K562 (cell line): ENCODE data around the gene KCNA10.
A peak's percentile ranks its signal among the peaks of the same experiment; 100 is the strongest.

Experiments used
- CAMTA2 ChIP-seq: fragments of 250-450 bp; sonication (Bioruptor Pico); conservative IDR thresholded peaks from 2 replicates; pipeline ENCODE4 v1.5.1; 2022
- ELK1 ChIP-seq: sonication (generic); formaldehyde crosslinking; IDR thresholded peaks from 2 replicates; pipeline ENCODE4 v1.8.1; 2022; ENCODE audit warnings: missing genetic modification reagents
- GABPA ChIP-seq: fragments of 200-800 bp; sonication (Bioruptor generic); conservative IDR thresholded peaks from 2 replicates; pipeline ENCODE4 v1.6.1; 2016; ENCODE audit warnings: low read depth, missing genetic modification characterization, missing compliant biosample characterization
- ILK ChIP-seq: fragments of 450-650 bp; IDR thresholded peaks from 2 replicates; pipeline ENCODE4 v1.6.1; 2016; ENCODE audit warnings: missing genetic modification characterization, low read depth, mild to moderate bottlenecking, missing compliant biosample characterization, moderate library complexity, borderline replicate concordance
- MEF2A ChIP-seq: IDR thresholded peaks from 2 replicates; pipeline ENCODE4 v1.6.1; 2011; ENCODE audit warnings: low read depth, mild to moderate bottlenecking, low read length, moderate library complexity; ENCODE audit not compliant: control insufficient read depth
- NFE2L1 ChIP-seq: fragments of 450-650 bp; IDR thresholded peaks from 2 replicates; pipeline ENCODE4 v1.6.1; 2016; ENCODE audit warnings: missing genetic modification characterization, low read depth, mild to moderate bottlenecking, missing compliant biosample characterization, moderate library complexity, borderline replicate concordance
- POLR2AphosphoS5 ChIP-seq: IDR thresholded peaks from 2 replicates; pipeline ENCODE4 v1.6.1; 2011; ENCODE audit warnings: mild to moderate bottlenecking, low read depth, low read length, moderate library complexity; ENCODE audit not compliant: control insufficient read depth, insufficient read depth
- TCF3 ChIP-seq: sonication (generic); formaldehyde crosslinking; IDR thresholded peaks from 2 replicates; pipeline ENCODE4 v1.4.0; 2020; ENCODE audit warnings: mild to moderate bottlenecking, missing genetic modification reagents
- TCF7L2 ChIP-seq: fragments of 150-350 bp; IDR thresholded peaks from 2 replicates; pipeline ENCODE4 v1.6.1; 2016; ENCODE audit warnings: low read depth, mild to moderate bottlenecking, low read length, moderate library complexity
- ZNF12 ChIP-seq: sonication (generic); formaldehyde crosslinking; IDR thresholded peaks from 2 replicates; pipeline ENCODE4 v1.4.0; 2020; ENCODE audit warnings: mild to moderate bottlenecking, missing genetic modification reagents
- ZNF174 ChIP-seq: fragments of 250-450 bp; sonication (Bioruptor Pico); IDR thresholded peaks from 2 replicates; pipeline ENCODE4 v1.4.0; 2020; ENCODE audit warnings: mild to moderate bottlenecking
- ZNF717 ChIP-seq: fragments of 250-450 bp; sonication (Bioruptor Pico); IDR thresholded peaks from 2 replicates; pipeline ENCODE4 v1.5.0; 2021
- TF ChIP-seq, protein P1 (sequence below), 3 experiments: IDR thresholded peaks in 2 of 3; conservative IDR thresholded peaks in 1 of 3; 2 replicates each; pipeline ENCODE4 v1.5.1; 2011 to 2012; ENCODE audit warnings: low read length in 3 of 3, mild to moderate bottlenecking in 3 of 3, control low read depth in 2 of 3, improper control_type of control experiment in 1 of 3, inconsistent platforms in 1 of 3, low read depth in 1 of 3, mixed read lengths in 1 of 3, moderate library complexity in 1 of 3; ENCODE audit not compliant: insufficient read depth in 2 of 3

GRCh38 chr1:110481968-110482623, 36.9 kb downstream of the KCNA10 start:
- TF ChIP-seq CAMTA2 (CRISPR knock-in tag) = no peak
- TF ChIP-seq, protein P1, sequence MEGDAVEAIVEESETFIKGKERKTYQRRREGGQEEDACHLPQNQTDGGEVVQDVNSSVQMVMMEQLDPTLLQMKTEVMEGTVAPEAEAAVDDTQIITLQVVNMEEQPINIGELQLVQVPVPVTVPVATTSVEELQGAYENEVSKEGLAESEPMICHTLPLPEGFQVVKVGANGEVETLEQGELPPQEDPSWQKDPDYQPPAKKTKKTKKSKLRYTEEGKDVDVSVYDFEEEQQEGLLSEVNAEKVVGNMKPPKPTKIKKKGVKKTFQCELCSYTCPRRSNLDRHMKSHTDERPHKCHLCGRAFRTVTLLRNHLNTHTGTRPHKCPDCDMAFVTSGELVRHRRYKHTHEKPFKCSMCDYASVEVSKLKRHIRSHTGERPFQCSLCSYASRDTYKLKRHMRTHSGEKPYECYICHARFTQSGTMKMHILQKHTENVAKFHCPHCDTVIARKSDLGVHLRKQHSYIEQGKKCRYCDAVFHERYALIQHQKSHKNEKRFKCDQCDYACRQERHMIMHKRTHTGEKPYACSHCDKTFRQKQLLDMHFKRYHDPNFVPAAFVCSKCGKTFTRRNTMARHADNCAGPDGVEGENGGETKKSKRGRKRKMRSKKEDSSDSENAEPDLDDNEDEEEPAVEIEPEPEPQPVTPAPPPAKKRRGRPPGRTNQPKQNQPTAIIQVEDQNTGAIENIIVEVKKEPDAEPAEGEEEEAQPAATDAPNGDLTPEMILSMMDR (IDR thresholded peaks at IDR 0.05 in 2 of 3, conservative IDR thresholded peaks at IDR 0.05 in 1 of 3; ENCODE audit: insufficient read depth in 2 of 3, low read depth in 1 of 3, low read length in 3 of 3) = 0 out of 6 replicates have a peak, but pooled peaks of 1 of the 3 experiments have one; percentile 11
- TF ChIP-seq ILK (tag) = no peak
- TF ChIP-seq ZNF12 = no peak
- no peak for TF ChIP-seq ELK1 (CRISPR knock-in tag)
- no peak for TF ChIP-seq ZNF717 (CRISPR knock-in tag)
- TF ChIP-seq TCF3 = no peak
- TF ChIP-seq TCF7L2 = no peak
- TF ChIP-seq MEF2A = no peak
- no peak for TF ChIP-seq NFE2L1 (tag)
- no peak for TF ChIP-seq ZNF174 (CRISPR knock-in tag)
- TF ChIP-seq GABPA (tag) = no peak
- TF ChIP-seq POLR2AphosphoS5 = no peak
